ENCODE results near the gene CFAP46. TPM values are rescaled to one million over a fixed set of nuclear protein-coding genes. Genes with fewer than 3 reads are reported as not detected.

The CFAP46 gene
- polyA plus RNA-seq, 3 donors, result 0.07 TPM; not detected in 2

- WGBS (ENCODE audit: insufficient coverage), result 97% methylated on average over 14 of the region's 16 CpGs
- Mint-ChIP-seq H3K9me3 (peaks cover 0 to 10% (median 6%) of the 10 kb centered on the region in 7 donors), H3K27me3 (ENCODE audit: low read depth in 3 of 3) (peaks cover 2 to 9% (median 4%) of the 10 kb centered on the region in 3 donors), H3K4me1 (no peaks in the 10 kb centered on the region), H3K4me3 (no peak overlapping the region), H3K27ac (no peak overlapping the region), H3K36me3 (no peaks in the 10 kb centered on the region)
- H2AFZ ChIP-seq (ENCODE audit: insufficient read depth, low read depth, low read length, poor library complexity, severe bottlenecking), result no peak overlapping the region
- TF ChIP-seq CTCF (IDR thresholded peaks at IDR 0.05), result no peak
- no peaks in the 10 kb centered on the region for H3K36me3 ChIP-seq (replicated peaks in 1 of 2; ENCODE audit: control insufficient read depth in 1 of 2, insufficient read depth in 2 of 2, low read length in 2 of 2)
- H3K4me1 ChIP-seq (ENCODE audit: control insufficient read depth in 1 of 2, insufficient read depth in 2 of 2, low read length in 2 of 2), result no peaks in the 10 kb centered on the region
- H3K27me3 ChIP-seq (ENCODE audit: control insufficient read depth in 2 of 2, insufficient read depth in 2 of 2, low read length in 2 of 2), result no peaks in the 10 kb centered on the region
- no peak overlapping the region for H3K4me2 ChIP-seq (replicated peaks; ENCODE audit: extremely low read depth, low read length, poor library complexity, severe bottlenecking)
- H3K4me3 ChIP-seq (replicated peaks in 1 of 3; ENCODE audit: low read depth in 2 of 3, low read length in 3 of 3), result no peak overlapping the region
- no peak overlapping the region for H3K27ac ChIP-seq (ENCODE audit: low read depth in 1 of 2, low read length in 2 of 2)
- no peaks in the 10 kb centered on the region for H4K20me1 ChIP-seq (ENCODE audit: insufficient read depth, low read length)
- intact Hi-C loops (cut with micrococcal nuclease), result no loop called here
- no peak overlapping the region for H3K9ac ChIP-seq (ENCODE audit: insufficient read depth, low read length, poor library complexity, severe bottlenecking)
- no peaks in the 10 kb centered on the region for H3K79me2 ChIP-seq (ENCODE audit: insufficient read depth, low read length)
- no peak for DNase-seq
- H3K9me3 ChIP-seq (replicated peaks in 1 of 2; ENCODE audit: control insufficient read depth in 1 of 2, insufficient read depth in 1 of 2, low read length in 2 of 2), result no peaks in the 10 kb centered on the region
Measured at GRCh38 chr10:132869621-132870020, 72.7 kb downstream of the CFAP46 start.

- DNase-seq, result no peak
- Mint-ChIP-seq H3K27ac (no peak overlapping the region), H3K4me1 (no peaks in the 10 kb centered on the region), H3K4me3 (no peak overlapping the region), H3K36me3 (no peaks in the 10 kb centered on the region), H3K27me3 (ENCODE audit: low read depth in 3 of 3) (peaks cover 3 to 7% (median 4%) of the 10 kb centered on the region in 3 donors), H3K9me3 (peaks cover 0 to 12% (median 6%) of the 10 kb centered on the region in 7 donors)
- H3K4me3 ChIP-seq (replicated peaks in 1 of 3; ENCODE audit: low read depth in 2 of 3, low read length in 3 of 3), result no peak overlapping the region
- no peaks in the 10 kb centered on the region for H3K79me2 ChIP-seq (ENCODE audit: insufficient read depth, low read length)
- H3K27me3 ChIP-seq (ENCODE audit: control insufficient read depth in 2 of 2, insufficient read depth in 2 of 2, low read length in 2 of 2), result no peaks in the 10 kb centered on the region
- WGBS (ENCODE audit: insufficient coverage), result 92% methylated on average over 18 of the region's 26 CpGs
- no peak overlapping the region for H3K9ac ChIP-seq (ENCODE audit: insufficient read depth, low read length, poor library complexity, severe bottlenecking)
- TF ChIP-seq CTCF (IDR thresholded peaks at IDR 0.05), result no peak
- H3K9me3 ChIP-seq (replicated peaks in 1 of 2; ENCODE audit: control insufficient read depth in 1 of 2, insufficient read depth in 1 of 2, low read length in 2 of 2), result no peaks in the 10 kb centered on the region
- intact Hi-C loops (cut with micrococcal nuclease), result no loop called here
- H4K20me1 ChIP-seq (ENCODE audit: insufficient read depth, low read length), result no peaks in the 10 kb centered on the region
- no peak overlapping the region for H2AFZ ChIP-seq (ENCODE audit: insufficient read depth, low read depth, low read length, poor library complexity, severe bottlenecking)
- H3K36me3 ChIP-seq (replicated peaks in 1 of 2; ENCODE audit: control insufficient read depth in 1 of 2, insufficient read depth in 2 of 2, low read length in 2 of 2), result no peaks in the 10 kb centered on the region
- no peaks in the 10 kb centered on the region for H3K4me1 ChIP-seq (ENCODE audit: control insufficient read depth in 1 of 2, insufficient read depth in 2 of 2, low read length in 2 of 2)
- no peak overlapping the region for H3K4me2 ChIP-seq (replicated peaks; ENCODE audit: extremely low read depth, low read length, poor library complexity, severe bottlenecking)
- no peak overlapping the region for H3K27ac ChIP-seq (ENCODE audit: low read depth in 1 of 2, low read length in 2 of 2)
Measured at GRCh38 chr10:132868995-132869394, 73.4 kb downstream of the CFAP46 start.

All from CD14-positive monocyte (primary cell).